NCI-H2107 (cell line): ENCODE measurements around the gene MAGI3.
A peak's percentile ranks its signal among the peaks of the same experiment; 100 is the strongest.

Source experiments
- DNase-seq: peaks from one replicate; lab custom pipeline; 2025; lab: John Stamatoyannopoulos, UW

Gene MAGI3

GRCh38 chr1:113389953-113390834, at the start of gene MAGI3:
Gene MAGI3, plus strand, starts transcription at chr1:113390515. Its CDS starts 519 bp downstream, at chr1:113391034.
- peak; percentile 96 for DNase-seq

- no peak for DNase-seq
Measured at GRCh38 chr1:113353580-113353979, 36.7 kb upstream of the MAGI3 start.

GRCh38 chr1:113363935-113364334, 26.4 kb upstream of the MAGI3 start:
- no peak for DNase-seq

GRCh38 chr1:113369040-113369439, 21.3 kb upstream of the MAGI3 start:
- DNase-seq: no peak

GRCh38 chr1:113369699-113370098, 20.6 kb upstream of the MAGI3 start:
- DNase-seq: no peak

- DNase-seq: no peak
Measured at GRCh38 chr1:113370868-113371267, 19.4 kb upstream of the MAGI3 start.

- DNase-seq: no peak
Measured at GRCh38 chr1:113372546-113372945, 17.8 kb upstream of the MAGI3 start.

- DNase-seq: no peak
Measured at GRCh38 chr1:113373644-113374043, 16.7 kb upstream of the MAGI3 start.

- no peak for DNase-seq
Measured at GRCh38 chr1:113375878-113376277, 14.4 kb upstream of the MAGI3 start.

GRCh38 chr1:113380075-113380474, 10.2 kb upstream of the MAGI3 start:
- DNase-seq: no peak

GRCh38 chr1:113388017-113388620, 2.2 kb upstream of the MAGI3 start:
- no peak for DNase-seq

GRCh38 chr1:113388621-113389358, 1.5 kb upstream of the MAGI3 start:
- DNase-seq: no peak

GRCh38 chr1:113389359-113389952, 859 bp upstream of the MAGI3 start:
- no peak for DNase-seq

- DNase-seq: peak; percentile 34
Measured at GRCh38 chr1:113390871-113391648, 745 bp downstream of the MAGI3 start.

GRCh38 chr1:113391649-113392271, 1.4 kb downstream of the MAGI3 start:
- DNase-seq: no peak

GRCh38 chr1:113392541-113393128, 2.3 kb downstream of the MAGI3 start:
- no peak for DNase-seq

GRCh38 chr1:113394043-113394862, 3.9 kb downstream of the MAGI3 start:
- no peak for DNase-seq

- DNase-seq: no peak
Measured at GRCh38 chr1:113394863-113395259, 4.5 kb downstream of the MAGI3 start.

GRCh38 chr1:113396102-113396501, 5.8 kb downstream of the MAGI3 start:
- no peak for DNase-seq

- no peak for DNase-seq
Measured at GRCh38 chr1:113396585-113396984, 6.3 kb downstream of the MAGI3 start.
